GM12878 (cell line): ENCODE data around the gene ZNF169. TPM values are rescaled to one million over a fixed set of nuclear protein-coding genes. Genes with fewer than 3 reads are reported as not detected.
"Not testable (repeated sequence)": the region's sequence is repeated elsewhere in the genome, so short reads cannot be mapped to it uniquely, and the experiment has no call there.

Source experiments
- ATAC-seq: fragments of 200-7000 bp; cut with Tn5 transposase; 3 replicates; pipeline ENCODE4 v1.9.1; 2020; ENCODE audit warnings: mild to moderate bottlenecking, moderate library complexity
- BruUV-seq: library from RNA; stranded (reverse); fragments of 400-500 nt; replicated peaks from 2 replicates; lab custom pipeline; 2021; lab: Mats Ljungman, UMichigan
- CTCF ChIA-PET: fragments of 300-600 bp; sonication (Branson Sonifier 250); formaldehyde crosslinking; extraction: SDS; loops from one replicate; lab custom pipeline; 2021; ENCODE audit warnings: inconsistent platforms; lab: Yijun Ruan, JAX
- POLR2A ChIA-PET: fragments of 350-600 bp; formaldehyde crosslinking; extraction: SDS; loops from one replicate; lab custom pipeline; 2021; ENCODE audit warnings: inconsistent platforms; lab: Charles Lee
- RAD21 ChIA-PET: fragments of 300-600 bp; sonication (Branson Sonifier 250); formaldehyde crosslinking; loops from one replicate; lab custom pipeline; 2023; ENCODE audit warnings: antibody characterized with exemption; ENCODE audit not compliant: unreplicated experiment; lab: Charles Lee
- SMC1A ChIA-PET: fragments of 300-600 bp; sonication (Branson Sonifier 250); formaldehyde crosslinking; loops from one replicate; lab custom pipeline; 2023; ENCODE audit not compliant: unreplicated experiment, uncharacterized antibody; lab: Charles Lee
- DNase-seq: peaks from one replicate; pipeline ENCODE4 v3.0.0-alpha.2; 2011; ENCODE audit warnings: low read depth, low spot score
- FAIRE-seq: peaks from 3 replicates; lab custom pipeline; 2011; peaks lifted over from hg19 to GRCh38; lab: Jason Lieb, UNC
- H2AFZ ChIP-seq: 2 replicates; pipeline ENCODE4 v1.6.0; 2011; ENCODE audit warnings: low read depth, low read length, control low read depth; ENCODE audit not compliant: control insufficient read depth
- H3K27ac ChIP-seq: 2 replicates; pipeline ENCODE4 v1.5.1; 2011; ENCODE audit warnings: control low read depth; ENCODE audit not compliant: control insufficient read depth, insufficient read depth
- H3K27me3 ChIP-seq, 2 experiments: replicated peaks in 1 of 2; 2 replicates each; pipeline versions ENCODE4 v1.6.0 to v1.6.1; 2011; ENCODE audit warnings: low read length in 1 of 2; ENCODE audit not compliant: control insufficient read depth in 2 of 2, insufficient read depth in 2 of 2
- H3K36me3 ChIP-seq, 2 experiments: 2 replicates each; pipeline ENCODE4 v1.5.1; 2011; ENCODE audit warnings: low read length in 1 of 2; ENCODE audit not compliant: control insufficient read depth in 2 of 2, insufficient read depth in 2 of 2
- H3K4me1 ChIP-seq: 2 replicates; pipeline ENCODE4 v1.6.1; 2011; ENCODE audit warnings: mild to moderate bottlenecking, low read length, moderate library complexity, mixed read lengths; ENCODE audit not compliant: control insufficient read depth, insufficient read depth
- H3K4me2 ChIP-seq: 2 replicates; pipeline ENCODE4 v1.6.0; 2011; ENCODE audit warnings: control low read depth; ENCODE audit not compliant: control insufficient read depth, insufficient read depth
- H3K4me3 ChIP-seq: fragments of 200-600 bp; sonication (generic); 2 replicates; pipeline ENCODE4 v1.5.1; 2016
- H3K79me2 ChIP-seq: 2 replicates; pipeline ENCODE4 v1.6.0; 2011; ENCODE audit warnings: low read length; ENCODE audit not compliant: control insufficient read depth, insufficient read depth
- H3K9ac ChIP-seq: 2 replicates; pipeline ENCODE4 v1.8.0; 2011; ENCODE audit warnings: low read length, control low read depth, mixed read lengths; ENCODE audit not compliant: control insufficient read depth, insufficient read depth
- H3K9me3 ChIP-seq: replicated peaks from 3 replicates; pipeline ENCODE4 v1.5.1; 2011; ENCODE audit warnings: mild to moderate bottlenecking, low read length; ENCODE audit not compliant: control insufficient read depth, insufficient read depth
- H4K20me1 ChIP-seq: 2 replicates; pipeline ENCODE4 v1.6.0; 2011; ENCODE audit not compliant: control insufficient read depth, insufficient read depth
- EED ChIP-seq: sonication (generic); IDR thresholded peaks from 2 replicates; pipeline ENCODE4 v1.6.1; 2016; ENCODE audit warnings: antibody characterized with exemption, low read depth
- KAT2A ChIP-seq: conservative IDR thresholded peaks from 2 replicates; pipeline ENCODE4 v1.6.1; 2011; ENCODE audit warnings: low read depth, low read length; ENCODE audit not compliant: control insufficient read depth
- SIN3A ChIP-seq: IDR thresholded peaks from 2 replicates; pipeline ENCODE4 v1.6.1; 2012; ENCODE audit warnings: low read depth, low read length, improper control_type of control experiment
- ZNF24 ChIP-seq: fragments of 450-650 bp; IDR thresholded peaks from 2 replicates; pipeline ENCODE4 v1.6.1; 2017; ENCODE audit warnings: antibody characterized with exemption, mild to moderate bottlenecking
- WGBS: methylation state at CpG from one replicate; pipeline ENCODE4 v1.1.6; 2016; ENCODE audit warnings: low lambda C conversion rate; ENCODE audit not compliant: insufficient replicate concordance, insufficient coverage; ENCODE audit errors: missing lambda C conversion rate; 5-methylcytosine and 5-hydroxymethylcytosine counted together
- in situ Hi-C: fragments of 300-500 bp; cut with MboI; formaldehyde crosslinking; loops from 9 replicates; pipeline ENCODE4 v1.14.3; 2018; ENCODE audit warnings: mixed read lengths
- intact Hi-C: fragments of 100-400 bp; cut with micrococcal nuclease; formaldehyde crosslinking; loops from one replicate; pipeline ENCODE4 v1.14.2; 2022; ENCODE audit not compliant: unreplicated experiment
- polyA plus RNA-seq, 11 experiments: library from polyadenylated mRNA; depleted of rRNA in 4 of 11; unstranded in 6 of 11; stranded (reverse) in 5 of 11; fragments of >200 nt; fragmentation: Nextera tagmentation in 4 of 11; fragmentation: Illumina TruSeq in 1 of 11; extraction: Ambion mirVana in 4 of 11; extraction: Trizol in 1 of 11; gene quantifications; 1 replicate in 1 of 11; 2 replicates in 10 of 11; pipeline versions ENCODE4 v1.2.1 to v1.2.3, GENCODE V29; 2011 to 2016; ENCODE audit warnings: inconsistent platforms in 2 of 11, missing spikeins in 2 of 11, low read depth in 1 of 11
- total RNA-seq, 4 experiments: library from RNA; depleted of rRNA in 3 of 4; stranded (reverse); fragments of >200 nt in 3 of 4; fragmentation: Illumina TruSeq in 1 of 4; extraction: Trizol in 1 of 4; gene quantifications; 2 replicates each; pipeline versions ENCODE4 v1.2.1 to v1.2.3, GENCODE V29; 2013 to 2021

ZNF169 gene
- total and polyA plus RNA-seq, 10 of the 15 experiments (the other 5 are each of a cell fraction or from before 2014, with no cell fraction given): 2.2 to 15.7 (median 5.8) TPM

- TF ChIP-seq SIN3A: no peak
- TF ChIP-seq KAT2A: no peak
- TF ChIP-seq ZNF24: peak; percentile 69; the same call in 1 of the 2 replicates
- TF ChIP-seq EED: no peak
- BruUV-seq: no TSS peak
- RAD21 ChIA-PET: no interaction called here
- Histone ChIP-seq H4K20me1 (no peaks in the 10 kb centered on the region), H3K4me3 (no peak overlapping the region), H3K4me2 (no peak overlapping the region), H3K27me3 (no peaks in the 10 kb centered on the region), H3K36me3 (0 out of 4 replicates have a peak, but pooled peaks cover 0 to 4% of the 10 kb centered on the region in 2 experiments), H3K27ac (no peak overlapping the region), H3K9me3 (no peaks in the 10 kb centered on the region), H3K79me2 (peaks cover 6% of the 10 kb centered on the region; the same call in 1 of the 2 replicates), H3K4me1 (no peaks in the 10 kb centered on the region), H2AFZ (no peak overlapping the region), H3K9ac (no peak overlapping the region)
- SMC1A ChIA-PET: no interaction called here
- 96% methylated on average over 1 of the region's 1 CpG for WGBS
- ATAC-seq: peak; percentile 76
- in situ Hi-C loops: no loop called here
- no peak for FAIRE-seq
- POLR2A ChIA-PET: no interaction called here
- CTCF ChIA-PET: no interaction called here
- DNase-seq: no peak
- intact Hi-C loops: no loop called here
Measured at GRCh38 chr9:94270009-94270408, 10.9 kb downstream of the ZNF169 start.

GRCh38 chr9:94277029-94277428 is 17.9 kb downstream of the ZNF169 start:
- BruUV-seq, CTCF ChIA-PET, intact Hi-C loops, H3K4me1 ChIP-seq, H3K27ac ChIP-seq, H3K27me3 ChIP-seq, H3K9ac ChIP-seq, H3K4me2 ChIP-seq, H2AFZ ChIP-seq, POLR2A ChIA-PET, RAD21 ChIA-PET, ATAC-seq, H3K4me3 ChIP-seq, H4K20me1 ChIP-seq, FAIRE-seq, DNase-seq, in situ Hi-C loops, H3K79me2 ChIP-seq, SMC1A ChIA-PET: not testable (repeated sequence)
- Histone ChIP-seq H3K36me3 (peaks cover 1 to 18% of the 10 kb centered on the region in 2 experiments; a peak in 2 of 4 replicates), H3K9me3 (peaks cover 11% of the 10 kb centered on the region)
- whole genome bisulfite sequencing: 96% methylated on average over 4 of the region's 4 CpGs
